Fibroblast of mammary gland (primary cell): Measurements from ENCODE around the gene TNMD.

Source experiments
- DNase-seq: peaks from one replicate; pipeline ENCODE4 v3.0.0-alpha.2; 2010; ENCODE audit warnings: low read depth
- H3K4me3 ChIP-seq: 2 replicates; pipeline ENCODE4 v1.5.1; 2011; ENCODE audit warnings: low read depth, mild to moderate bottlenecking, low read length, moderate library complexity; ENCODE audit not compliant: control insufficient read depth
- TF ChIP-seq, protein P1 (sequence below): conservative IDR thresholded peaks from 2 replicates; pipeline ENCODE4 v1.5.1; 2011; ENCODE audit warnings: low read depth, low read length, inconsistent platforms; ENCODE audit not compliant: control insufficient read depth, insufficient read depth

The TNMD gene

DNA sequence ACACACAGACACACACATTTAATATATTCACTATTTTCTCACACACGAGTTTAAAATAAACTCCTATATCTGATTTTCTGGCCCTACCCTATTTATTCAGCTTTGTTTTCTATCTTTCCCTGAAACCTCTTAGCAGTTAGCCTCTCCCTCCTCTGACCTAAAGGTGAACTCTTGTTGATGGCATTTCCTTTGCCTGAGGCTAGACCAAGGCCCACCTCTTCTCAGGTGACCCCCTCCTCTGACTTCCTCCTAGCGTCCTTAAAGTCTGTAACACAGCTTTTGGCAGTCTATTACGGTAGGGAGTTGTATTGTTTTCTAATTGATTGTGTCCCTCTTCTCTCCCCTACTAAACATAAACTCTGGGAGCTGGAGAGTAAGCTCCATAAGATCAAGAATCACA lies 57.6 kb downstream of the TNMD start:
- DNase-seq: no peak
- H3K4me3 ChIP-seq: no peak overlapping the region
- TF ChIP-seq, protein P1, sequence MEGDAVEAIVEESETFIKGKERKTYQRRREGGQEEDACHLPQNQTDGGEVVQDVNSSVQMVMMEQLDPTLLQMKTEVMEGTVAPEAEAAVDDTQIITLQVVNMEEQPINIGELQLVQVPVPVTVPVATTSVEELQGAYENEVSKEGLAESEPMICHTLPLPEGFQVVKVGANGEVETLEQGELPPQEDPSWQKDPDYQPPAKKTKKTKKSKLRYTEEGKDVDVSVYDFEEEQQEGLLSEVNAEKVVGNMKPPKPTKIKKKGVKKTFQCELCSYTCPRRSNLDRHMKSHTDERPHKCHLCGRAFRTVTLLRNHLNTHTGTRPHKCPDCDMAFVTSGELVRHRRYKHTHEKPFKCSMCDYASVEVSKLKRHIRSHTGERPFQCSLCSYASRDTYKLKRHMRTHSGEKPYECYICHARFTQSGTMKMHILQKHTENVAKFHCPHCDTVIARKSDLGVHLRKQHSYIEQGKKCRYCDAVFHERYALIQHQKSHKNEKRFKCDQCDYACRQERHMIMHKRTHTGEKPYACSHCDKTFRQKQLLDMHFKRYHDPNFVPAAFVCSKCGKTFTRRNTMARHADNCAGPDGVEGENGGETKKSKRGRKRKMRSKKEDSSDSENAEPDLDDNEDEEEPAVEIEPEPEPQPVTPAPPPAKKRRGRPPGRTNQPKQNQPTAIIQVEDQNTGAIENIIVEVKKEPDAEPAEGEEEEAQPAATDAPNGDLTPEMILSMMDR: no peak

DNA sequence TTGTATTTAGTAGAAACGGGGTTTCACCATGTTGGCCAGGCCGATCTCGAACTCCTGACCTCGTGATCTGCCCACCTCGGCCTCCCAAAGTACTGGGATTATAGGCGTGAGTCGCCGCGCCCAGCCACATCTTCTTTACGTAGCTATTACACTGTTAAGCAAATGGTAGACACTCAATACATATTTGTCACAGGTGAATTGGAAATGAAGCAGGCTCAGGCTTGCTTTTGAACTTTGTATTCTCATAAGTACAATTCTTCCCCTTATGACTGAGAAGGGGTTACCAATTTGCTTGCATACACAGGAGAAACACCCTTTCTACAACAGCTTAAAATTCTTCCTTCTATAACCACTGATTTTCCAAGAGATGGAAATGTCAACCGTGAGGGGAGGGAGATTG lies 58.5 kb downstream of the TNMD start:
- TF ChIP-seq, protein P1: no peak
- no peak for DNase-seq
- H3K4me3 ChIP-seq: no peak overlapping the region

- peak; percentile 92 for DNase-seq
- H3K4me3 ChIP-seq: peak within 1 kb of the TSS; percentile 75
- TF ChIP-seq, protein P1: no peak
These were observed 59.5 kb downstream of the TNMD start, which contains the start of gene SRPX2 for GRCh38 chrX:100643956-100644860. Gene SRPX2 (plus strand): TSS chrX:100644199. CDS start chrX:100646323, 2,124 bp downstream.

GRCh38 chrX:100645106-100645505 lies 60.4 kb downstream of the TNMD start:
- H3K4me3 ChIP-seq: peak overlapping the region; percentile 75
- no peak for DNase-seq
- TF ChIP-seq, protein P1: no peak

DNA sequence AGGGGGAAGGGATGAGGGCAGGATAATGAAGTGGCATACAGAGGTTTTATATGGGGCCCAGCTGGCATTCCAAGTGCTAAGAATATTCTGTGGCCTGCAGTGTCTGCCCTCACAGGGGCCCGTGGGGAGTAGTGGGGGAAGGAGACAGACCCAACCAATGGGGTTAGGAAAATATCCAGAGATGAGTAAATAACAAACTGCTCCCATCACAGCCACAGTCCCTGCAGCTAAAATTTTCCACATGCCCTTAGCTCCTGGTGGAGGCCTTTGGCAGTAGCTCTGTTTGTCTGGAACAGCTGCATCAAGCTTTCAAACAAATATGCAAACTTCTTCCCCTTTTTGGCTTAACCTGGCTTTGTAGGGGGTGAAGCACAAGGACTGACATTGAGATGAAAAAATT lies 62.4 kb downstream of the TNMD start:
- TF ChIP-seq, protein P1: no peak
- peak; percentile 71 for DNase-seq
- H3K4me3 ChIP-seq: no peak overlapping the region

DNA sequence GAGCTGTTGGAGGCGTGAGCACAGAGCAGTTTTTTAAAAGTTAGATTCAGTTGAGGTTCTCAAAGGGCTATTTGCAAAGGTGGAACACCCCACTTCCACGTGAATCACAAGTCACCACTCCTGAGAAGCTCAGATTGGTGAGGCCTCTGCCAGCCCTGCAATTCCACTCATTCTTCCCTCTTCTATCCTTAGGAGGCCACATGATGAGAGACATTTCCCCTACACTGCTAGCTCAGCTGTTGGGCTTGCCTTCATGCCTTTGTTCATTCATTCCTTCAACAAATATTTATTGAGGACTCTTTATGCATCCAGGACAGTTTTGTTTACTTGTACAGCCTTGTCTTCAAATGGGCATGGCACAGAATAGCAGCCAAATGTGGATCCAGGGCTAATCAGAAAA lies 63.0 kb downstream of the TNMD start:
- H3K4me3 ChIP-seq: no peak overlapping the region
- DNase-seq: no peak
- TF ChIP-seq, protein P1: no peak
